Spinal cord (tissue), 10 donors: ENCODE results near the gene OSBP. TPM values are rescaled to one million over a fixed set of nuclear protein-coding genes. Genes with fewer than 3 reads are reported as not detected.
A peak's percentile ranks its signal among the peaks of the same experiment; 100 is the strongest.

Experiments used
- DNase-seq, 6 donors: peaks; one replicate each; pipeline versions ENCODE4 v3.0.0 to v3.0.0-alpha.2; 2013 to 2015; ENCODE audit warnings: low spot score in 6 of 6, low read depth in 4 of 6
- H3K27ac ChIP-seq: one replicate; pipeline ENCODE4 v1.5.1; 2013; ENCODE audit warnings: low read depth, low read length, control low read depth
- H3K27me3 ChIP-seq: one replicate; pipeline ENCODE4 v1.6.1; 2013; ENCODE audit warnings: low read length; ENCODE audit not compliant: control insufficient read depth, insufficient read depth
- H3K36me3 ChIP-seq: one replicate; pipeline ENCODE4 v1.6.1; 2013; ENCODE audit warnings: low read length; ENCODE audit not compliant: control insufficient read depth, insufficient read depth
- H3K4me1 ChIP-seq: one replicate; pipeline ENCODE4 v1.6.1; 2013; ENCODE audit warnings: low read length; ENCODE audit not compliant: control insufficient read depth, insufficient read depth
- H3K4me3 ChIP-seq: one replicate; pipeline ENCODE4 v1.5.1; 2013; ENCODE audit warnings: low read depth, low read length, control low read depth
- H3K9me3 ChIP-seq: one replicate; pipeline ENCODE4 v1.6.1; 2013; ENCODE audit warnings: low read length; ENCODE audit not compliant: control insufficient read depth, insufficient read depth
- WGBS: methylation state at CpG from one replicate; pipeline ENCODE4 v1.1.5; 2013; ENCODE audit warnings: missing lambda C conversion rate; ENCODE audit not compliant: insufficient coverage; 5-methylcytosine and 5-hydroxymethylcytosine counted together
- polyA plus RNA-seq, 2 donors: library from polyadenylated mRNA; unstranded; fragments of 120-200 nt; gene quantifications; one replicate each; pipeline ENCODE4 v1.2.1, GENCODE V29; 2013; ENCODE audit not compliant: insufficient read length in 2 of 2
- total RNA-seq, 2 donors: library from RNA; depleted of rRNA in 1 of 2; stranded (reverse); fragments of 120-200 nt in 1 of 2; fragments of >200 nt in 1 of 2; gene quantifications; one replicate each; pipeline versions ENCODE4 v1.2.3 to v1.2.4, GENCODE V29; 2013 to 2014
- donor health status: healthy.

The OSBP gene
- total and polyA plus RNA-seq, 4 donors, result 28.6 to 42.6 (median 34.6) TPM

DNA sequence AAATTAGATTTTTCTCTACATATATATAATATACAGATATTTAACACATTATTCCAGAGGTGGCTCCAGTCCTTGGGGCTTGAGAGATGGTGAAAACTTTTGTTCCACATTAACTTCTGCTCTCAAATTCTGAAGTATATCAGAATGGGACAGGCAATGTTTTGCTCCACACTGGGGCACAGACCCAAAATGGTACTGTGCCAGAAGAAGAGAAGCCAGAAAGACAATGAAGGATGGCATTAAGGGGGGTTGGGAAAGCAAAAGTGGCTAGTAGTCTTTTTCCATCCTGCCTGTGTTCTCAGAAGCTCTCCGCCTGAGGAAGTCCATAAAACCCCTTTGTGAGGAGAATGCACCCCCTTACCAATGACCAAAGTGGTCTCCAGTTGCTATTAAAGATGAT, 40.1 kb downstream of the OSBP start:
- DNase-seq, result no peak
- no peak overlapping the region for H3K27ac ChIP-seq
- no peaks in the 10 kb centered on the region for H3K9me3 ChIP-seq
- no peak overlapping the region for H3K4me3 ChIP-seq
- peaks cover 40% of the 10 kb centered on the region for H3K36me3 ChIP-seq
- H3K4me1 ChIP-seq, result no peaks in the 10 kb centered on the region
- H3K27me3 ChIP-seq, result no peaks in the 10 kb centered on the region
- WGBS, result no CpG with 5 or more reads among the region's 1 CpG

DNA sequence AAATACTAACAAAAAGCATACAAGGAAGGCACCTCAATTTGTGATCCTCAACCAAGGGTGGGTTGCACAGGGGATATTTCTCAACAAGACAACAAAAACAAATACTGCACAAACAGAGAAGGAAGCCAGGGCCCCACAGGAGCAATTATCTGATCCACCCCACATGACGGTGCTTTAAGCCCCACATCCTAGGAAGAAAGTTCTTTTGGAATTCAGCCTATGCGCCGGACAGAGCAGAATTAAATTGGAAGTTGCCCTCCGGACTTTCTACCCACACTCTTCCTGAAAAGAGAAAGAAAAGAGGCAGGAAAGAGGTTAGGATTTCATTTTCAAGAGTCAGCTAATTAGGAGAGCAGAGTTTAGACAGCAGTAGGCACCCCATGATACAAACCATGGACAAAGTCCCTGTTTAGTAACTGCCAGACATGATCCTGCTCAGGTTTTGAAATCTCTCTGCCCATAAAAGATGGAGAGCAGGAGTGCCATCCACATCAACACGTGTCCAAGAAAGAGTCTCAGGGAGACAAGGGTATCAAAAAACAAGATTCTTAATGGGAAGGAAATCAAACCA, 40.6 kb downstream of the OSBP start:
- DNase-seq, result no peak
- Histone ChIP-seq H3K27me3 (no peaks in the 10 kb centered on the region), H3K36me3 (peaks cover 40% of the 10 kb centered on the region), H3K27ac (no peak overlapping the region), H3K9me3 (no peaks in the 10 kb centered on the region), H3K4me3 (no peak overlapping the region), H3K4me1 (no peaks in the 10 kb centered on the region)
- WGBS, result no CpG with 5 or more reads among the region's 5 CpGs

DNA sequence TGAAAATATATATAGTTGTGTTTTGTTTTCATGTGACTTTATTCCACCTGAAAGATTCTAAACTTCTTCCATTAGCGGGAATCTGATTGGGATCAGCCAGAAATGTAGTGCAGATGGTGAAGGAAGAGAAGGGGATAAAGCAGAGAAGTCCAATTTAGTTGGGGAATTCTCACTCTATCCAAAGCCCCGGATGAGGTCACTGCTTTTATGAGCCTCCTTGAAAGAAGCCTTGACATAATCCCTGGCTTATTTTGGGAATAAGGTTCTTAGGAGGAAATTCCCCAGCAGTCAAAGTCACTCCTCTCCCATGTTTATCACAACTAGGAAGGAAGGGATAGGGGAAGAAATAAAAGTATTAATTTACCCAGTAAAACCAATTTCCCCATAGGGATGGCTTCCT, 41.1 kb downstream of the OSBP start:
- no peak overlapping the region for H3K4me3 ChIP-seq
- WGBS, result no CpG with 5 or more reads among the region's 2 CpGs

DNA sequence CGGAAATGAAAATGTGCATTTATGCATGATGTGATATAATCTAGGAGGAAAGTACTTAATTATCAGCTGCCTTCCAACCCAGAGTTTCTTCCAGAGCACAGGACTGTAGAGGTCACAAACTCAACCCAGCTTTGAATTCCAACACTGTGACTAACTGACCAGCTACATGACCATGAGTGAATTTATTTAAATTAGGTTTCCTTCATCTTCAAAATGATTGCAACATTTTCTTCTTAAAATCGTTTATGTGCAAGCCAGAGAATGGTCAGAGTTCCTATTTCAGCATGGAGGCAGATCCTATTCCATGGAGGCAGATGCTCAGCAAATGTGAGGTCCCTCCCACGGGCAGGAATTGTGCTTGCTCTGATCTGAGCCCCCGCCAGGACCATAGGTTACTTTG, 42.4 kb downstream of the OSBP start:
- H3K4me1 ChIP-seq, result no peaks in the 10 kb centered on the region
- peaks cover 29% of the 10 kb centered on the region for H3K36me3 ChIP-seq
- no peaks in the 10 kb centered on the region for H3K27me3 ChIP-seq
- no peaks in the 10 kb centered on the region for H3K9me3 ChIP-seq
- H3K27ac ChIP-seq, result no peak overlapping the region
- H3K4me3 ChIP-seq, result no peak overlapping the region
- no peak for DNase-seq
- 73% methylated on average over 2 of the region's 4 CpGs for WGBS

More for the DNA sequence above, 41.1 kb downstream of the OSBP start:
- Histone ChIP-seq H3K9me3 (no peaks in the 10 kb centered on the region), H3K27me3 (no peaks in the 10 kb centered on the region), H3K36me3 (peaks cover 37% of the 10 kb centered on the region), H3K27ac (no peak overlapping the region), H3K4me1 (no peaks in the 10 kb centered on the region)
- DNase-seq, result no peak

DNA sequence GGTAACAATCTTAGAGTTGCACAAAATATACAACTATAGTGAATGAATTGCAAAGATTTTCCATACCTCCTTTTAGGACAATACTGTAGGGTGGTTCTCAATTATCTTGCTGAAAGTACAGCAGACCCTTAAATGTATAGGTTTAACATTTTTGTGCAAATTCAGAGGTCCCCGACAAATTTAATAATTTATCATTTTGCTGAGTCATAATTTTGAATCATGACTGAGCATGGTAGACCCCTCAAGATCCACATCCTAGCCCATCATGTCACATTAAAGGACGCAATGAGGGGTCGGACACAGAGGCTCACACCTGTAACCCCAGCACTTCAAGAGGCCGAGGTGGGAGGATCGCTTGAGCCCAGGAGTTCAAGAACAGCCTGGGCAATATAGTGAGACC, 43.5 kb downstream of the OSBP start:
- H3K4me3 ChIP-seq, result no peak overlapping the region
- H3K9me3 ChIP-seq, result no peaks in the 10 kb centered on the region
- peaks cover 19% of the 10 kb centered on the region for H3K36me3 ChIP-seq
- H3K27ac ChIP-seq, result no peak overlapping the region
- H3K27me3 ChIP-seq, result no peaks in the 10 kb centered on the region
- no CpG with 5 or more reads among the region's 5 CpGs for WGBS
- H3K4me1 ChIP-seq, result no peaks in the 10 kb centered on the region
- no peak for DNase-seq

DNA sequence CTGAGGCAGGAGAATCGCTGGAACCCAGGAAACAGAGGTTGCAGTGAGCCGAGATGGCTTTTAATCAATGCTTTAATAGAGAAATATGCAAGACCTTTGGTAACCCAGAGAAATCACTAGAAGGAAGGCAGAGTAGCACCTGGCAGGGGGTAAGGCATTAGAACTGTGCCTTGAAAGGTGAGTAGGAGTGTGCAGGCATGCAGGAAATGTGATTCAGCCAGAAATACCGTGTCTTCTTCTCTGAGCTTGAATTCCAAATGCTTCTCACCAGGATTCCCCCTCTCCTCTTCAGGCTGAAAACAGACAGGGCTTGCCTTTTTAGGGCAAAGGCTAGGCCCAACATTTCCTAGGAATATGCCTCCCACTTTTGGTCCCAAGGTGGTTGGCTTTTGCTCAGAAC, 53.3 kb downstream of the OSBP start:
- Histone ChIP-seq H3K4me3 (no peak overlapping the region), H3K27ac (no peak overlapping the region), H3K36me3 (no peaks in the 10 kb centered on the region), H3K9me3 (no peaks in the 10 kb centered on the region), H3K27me3 (no peaks in the 10 kb centered on the region), H3K4me1 (peaks cover 18% of the 10 kb centered on the region)
- WGBS, result 91% methylated on average over 2 of the region's 3 CpGs
- no peak for DNase-seq

DNA sequence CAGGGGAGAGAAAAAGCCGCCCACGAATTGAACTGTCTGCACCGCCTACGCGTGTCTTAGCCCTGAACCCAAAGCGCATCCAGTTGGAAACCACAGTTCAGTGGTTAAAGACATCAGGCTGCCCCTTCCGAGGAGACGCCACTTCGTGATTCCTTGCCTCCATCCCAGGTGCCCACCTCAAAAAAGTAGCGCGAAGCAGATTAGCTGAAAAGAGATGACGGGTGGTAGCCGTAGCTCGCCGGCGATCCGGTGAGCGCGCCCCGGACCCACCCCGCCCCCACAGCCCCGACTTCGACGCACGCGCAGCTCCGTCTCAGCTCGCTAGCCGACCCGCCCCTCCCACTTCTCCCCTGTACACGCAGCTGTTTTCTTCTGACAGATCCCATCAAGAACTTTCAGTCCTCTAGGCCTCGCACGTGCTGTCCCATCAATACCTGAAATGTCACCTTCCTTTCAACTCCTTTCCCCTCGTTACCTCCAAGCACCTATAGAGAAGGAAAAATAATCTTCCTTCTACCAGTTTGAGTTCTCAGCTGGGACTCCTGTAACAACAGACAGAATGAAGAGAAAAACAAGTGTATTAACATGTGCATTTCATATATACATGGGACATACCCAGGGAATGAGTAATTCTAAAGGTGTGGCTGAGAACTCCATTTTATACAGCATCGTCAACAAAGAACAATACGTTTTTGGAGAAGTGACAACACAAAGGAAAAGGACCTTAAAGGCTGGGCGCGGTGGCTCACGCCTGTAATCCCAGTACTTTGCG, 54.7 kb downstream of the OSBP start:
- Histone ChIP-seq H3K27me3 (no peaks in the 10 kb centered on the region), H3K36me3 (no peaks in the 10 kb centered on the region), H3K27ac (peak overlapping the region; percentile 88), H3K9me3 (no peaks in the 10 kb centered on the region), H3K4me3 (peak overlapping the region; percentile 92), H3K4me1 (peaks cover 19% of the 10 kb centered on the region)
- 3% methylated on average over 34 of the region's 40 CpGs for WGBS
- DNase-seq, result peak in 3 of 6 donors; percentile 76 to 95 (median 93)

DNA sequence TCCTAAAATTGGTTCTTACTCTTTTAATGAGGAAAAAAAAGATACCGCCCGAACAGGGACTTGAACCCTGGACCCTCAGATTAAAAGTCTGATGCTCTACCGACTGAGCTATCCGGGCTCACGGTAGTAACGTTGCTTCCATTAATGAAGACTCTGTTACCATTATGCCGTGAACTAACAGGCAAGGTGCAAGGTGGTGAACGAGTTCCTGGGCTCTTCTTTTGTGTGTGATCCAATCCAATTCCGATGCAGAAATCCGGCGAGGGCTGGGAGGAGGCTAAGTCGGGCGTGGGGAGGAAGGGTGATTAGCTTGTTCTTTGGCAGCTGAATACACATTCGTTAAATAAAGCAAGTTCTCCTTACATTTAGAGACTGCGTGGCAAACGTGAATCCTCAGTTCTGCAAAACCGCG, 55.3 kb downstream of the OSBP start:
- Histone ChIP-seq H3K9me3 (no peaks in the 10 kb centered on the region), H3K27ac (peak overlapping the region; percentile 88), H3K27me3 (no peaks in the 10 kb centered on the region), H3K4me1 (peaks cover 18% of the 10 kb centered on the region), H3K36me3 (no peaks in the 10 kb centered on the region), H3K4me3 (peak overlapping the region; percentile 92)
- WGBS, result 0% methylated on average over 7 of the region's 18 CpGs
- peak in 3 of 6 donors; percentile 76 to 95 (median 93) for DNase-seq

DNA sequence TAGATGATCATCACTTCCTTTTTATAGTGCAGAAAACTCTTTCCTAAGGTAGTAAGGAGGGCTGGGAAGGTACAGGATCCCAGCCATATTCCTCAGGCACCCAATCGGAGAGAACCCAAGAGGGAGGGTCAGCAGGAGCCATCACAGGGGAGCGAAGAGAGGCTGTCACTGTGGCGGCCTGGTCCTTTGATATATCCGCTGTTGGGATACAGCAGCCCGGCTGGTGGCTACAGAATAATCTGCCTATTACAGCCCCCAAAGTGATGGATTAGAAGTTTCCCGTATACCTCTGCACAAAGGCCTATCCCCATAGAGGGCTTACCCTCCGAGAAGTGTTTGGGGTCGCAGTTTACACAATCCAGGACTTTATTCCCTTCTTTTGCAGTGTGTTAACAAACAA, 55.7 kb downstream of the OSBP start:
- peaks cover 18% of the 10 kb centered on the region for H3K4me1 ChIP-seq
- no peaks in the 10 kb centered on the region for H3K27me3 ChIP-seq
- H3K36me3 ChIP-seq, result no peaks in the 10 kb centered on the region
- H3K9me3 ChIP-seq, result no peaks in the 10 kb centered on the region
- WGBS, result 19% methylated on average over 2 of the region's 8 CpGs
- H3K4me3 ChIP-seq, result peak overlapping the region; percentile 92
- DNase-seq, result peak in 1 of 6 donors; percentile 15
- peak overlapping the region; percentile 88 for H3K27ac ChIP-seq

DNA sequence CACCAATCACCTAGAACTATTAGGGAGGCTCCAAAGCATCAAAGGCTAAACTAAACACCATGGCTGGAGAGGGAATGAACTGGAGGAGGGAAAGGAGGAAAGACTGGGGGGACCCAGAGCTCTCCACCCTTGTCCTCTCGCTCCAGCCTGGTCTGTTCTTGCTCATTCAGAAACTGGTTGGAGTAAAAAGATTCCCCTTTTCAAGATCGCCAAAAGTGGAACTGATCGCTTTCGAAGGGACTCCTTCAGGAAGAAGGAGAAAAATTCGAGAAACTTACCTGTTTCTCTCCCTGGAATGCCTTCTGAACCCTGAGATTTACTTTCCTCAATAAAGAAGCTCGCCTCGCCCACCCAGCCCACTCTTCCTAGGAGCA, 57.3 kb downstream of the OSBP start:
- H3K27ac ChIP-seq, result no peak overlapping the region
- H3K4me3 ChIP-seq, result no peak overlapping the region
- 46% methylated on average over 4 of the region's 7 CpGs for WGBS
- no peaks in the 10 kb centered on the region for H3K27me3 ChIP-seq
- no peak for DNase-seq
- no peaks in the 10 kb centered on the region for H3K36me3 ChIP-seq
- H3K4me1 ChIP-seq, result peaks cover 18% of the 10 kb centered on the region
- H3K9me3 ChIP-seq, result no peaks in the 10 kb centered on the region
